Measurements from ENCODE around the gene NUP160. TPM values are rescaled to one million over a fixed set of nuclear protein-coding genes. Genes with fewer than 3 reads are reported as not detected.
"Not testable (repeated sequence)": the region's sequence is repeated elsewhere in the genome, so short reads cannot be mapped to it uniquely, and the experiment has no call there.

The NUP160 gene
- polyA plus RNA-seq, 3 donors = 64.1 to 73.7 (median 69.8) TPM

DNA sequence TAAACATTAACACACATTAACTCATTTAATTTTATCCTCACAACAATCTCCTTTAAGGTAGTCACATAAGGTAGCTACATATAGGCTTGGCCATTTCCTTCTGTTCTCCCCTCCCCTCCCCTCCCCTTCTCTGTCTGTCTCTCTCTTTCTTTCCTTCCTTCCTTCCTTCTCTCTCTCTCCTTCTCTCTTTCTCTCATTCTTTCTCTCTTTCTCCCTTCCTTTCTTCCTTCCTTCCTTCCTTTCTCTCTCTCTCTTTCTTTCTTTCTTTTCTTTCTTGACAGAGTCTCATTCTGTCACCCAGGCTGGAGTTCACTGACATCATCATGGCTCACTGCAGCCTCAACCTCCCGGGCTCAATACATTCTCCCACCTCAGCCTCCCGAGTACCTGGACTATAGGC, 22.3 kb upstream of the NUP160 start:
- no peak for DNase-seq (ENCODE audit: extremely low read depth in 1 of 11, low read depth in 9 of 11, low spot score in 4 of 11)

DNA sequence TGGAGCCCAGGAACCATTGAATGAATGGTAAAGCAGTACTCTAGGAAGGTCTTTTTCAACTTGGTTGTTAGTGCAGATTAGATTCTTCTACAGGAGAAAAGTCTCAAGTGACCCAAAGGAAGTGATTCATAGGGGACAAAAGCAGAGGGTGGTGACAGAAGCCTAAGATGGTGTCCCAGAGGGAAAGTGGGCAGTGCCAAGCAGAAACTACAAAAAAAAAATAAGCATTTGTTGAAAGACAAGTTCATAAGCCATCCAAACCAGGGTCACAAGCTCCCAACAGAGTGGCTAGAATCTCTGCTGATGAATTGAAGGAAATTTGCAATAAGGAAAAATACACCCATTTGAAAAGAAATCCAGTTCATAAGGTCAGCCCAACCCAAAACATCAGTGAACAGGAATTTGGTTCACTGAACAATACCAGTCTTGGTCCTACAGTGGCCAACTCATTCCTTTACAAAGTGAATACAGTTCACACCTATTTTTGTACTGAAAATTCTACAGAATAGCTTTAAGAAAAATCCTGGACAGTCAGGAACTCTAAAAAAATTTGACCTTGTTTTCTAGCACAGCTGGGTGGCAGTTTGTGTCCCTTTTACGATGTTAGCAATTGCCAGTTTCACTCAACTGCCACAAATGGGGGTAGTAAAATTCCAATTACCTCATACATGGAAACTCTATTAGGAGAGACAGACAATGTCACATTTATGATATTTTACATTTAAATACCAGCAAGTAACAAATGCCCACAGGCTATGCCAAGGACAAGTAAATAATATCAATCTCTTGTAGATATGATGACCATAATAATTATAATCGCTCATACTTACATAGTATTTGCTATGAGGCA, 21.6 kb upstream of the NUP160 start:
- DNase-seq (ENCODE audit: extremely low read depth in 1 of 11, low read depth in 9 of 11, low spot score in 4 of 11) = no peak

DNA sequence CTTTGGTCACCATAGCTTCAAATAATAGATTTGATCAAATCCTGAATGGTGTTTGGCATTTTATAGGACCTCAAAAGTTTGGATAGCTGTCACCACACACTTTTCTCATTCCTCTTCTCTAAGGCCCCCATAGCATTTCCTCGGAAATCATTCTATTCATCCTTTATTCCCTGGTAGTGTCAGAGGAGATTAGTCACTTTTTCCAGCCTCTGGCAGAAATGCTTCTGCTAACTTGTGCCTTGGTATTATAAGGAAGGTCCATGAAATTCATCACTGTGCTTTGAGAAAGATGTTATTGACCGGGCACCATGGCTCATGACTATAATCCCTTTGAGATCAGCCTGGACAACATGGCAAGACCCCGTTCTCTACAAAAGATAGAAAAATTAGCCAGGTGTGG, 19.7 kb upstream of the NUP160 start:
- DNase-seq (ENCODE audit: extremely low read depth in 1 of 11, low read depth in 9 of 11, low spot score in 4 of 11) = no peak

DNA sequence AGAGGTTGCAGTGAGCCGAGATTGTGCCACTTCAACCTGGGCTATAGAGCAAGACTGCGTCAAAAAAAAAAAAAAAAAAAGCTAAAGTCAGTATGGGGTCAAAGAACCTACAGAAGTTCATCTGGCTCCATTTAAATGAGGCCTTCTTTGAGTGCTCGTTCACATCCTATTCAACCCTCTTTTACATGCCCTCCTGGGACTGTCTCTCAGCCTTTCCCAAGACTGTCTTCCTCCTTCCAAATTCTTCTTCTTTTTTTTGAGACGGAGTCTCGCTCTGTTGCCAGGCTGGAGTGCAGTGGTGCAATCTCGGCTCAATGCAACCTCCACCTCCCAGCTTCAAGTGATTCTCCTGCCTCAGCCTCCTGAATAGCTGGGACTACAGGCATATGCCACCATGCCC, 18.7 kb upstream of the NUP160 start:
- not testable (repeated sequence) for DNase-seq (ENCODE audit: extremely low read depth in 1 of 11, low read depth in 9 of 11, low spot score in 4 of 11)

DNA sequence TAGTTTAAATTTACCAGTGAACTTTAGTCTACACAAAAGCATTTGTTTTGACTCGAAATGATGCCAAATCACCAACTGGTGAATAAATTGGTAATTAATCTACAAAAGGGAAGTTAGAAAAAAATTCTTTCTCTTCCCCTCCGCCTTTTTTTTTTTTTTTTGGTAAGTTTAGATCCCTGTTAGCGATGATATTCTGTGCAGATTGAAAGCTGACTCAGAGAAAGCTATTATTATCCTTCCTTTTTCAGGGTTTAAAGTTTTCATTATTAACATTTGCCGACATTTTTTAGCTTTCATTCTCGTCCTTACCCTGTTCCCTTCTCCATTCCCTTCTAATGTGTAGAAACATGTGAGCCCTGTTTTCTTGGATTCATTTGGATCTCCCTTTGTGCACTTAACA, 16.8 kb upstream of the NUP160 start:
- DNase-seq (ENCODE audit: extremely low read depth in 1 of 11, low read depth in 9 of 11, low spot score in 4 of 11) = no peak

DNA sequence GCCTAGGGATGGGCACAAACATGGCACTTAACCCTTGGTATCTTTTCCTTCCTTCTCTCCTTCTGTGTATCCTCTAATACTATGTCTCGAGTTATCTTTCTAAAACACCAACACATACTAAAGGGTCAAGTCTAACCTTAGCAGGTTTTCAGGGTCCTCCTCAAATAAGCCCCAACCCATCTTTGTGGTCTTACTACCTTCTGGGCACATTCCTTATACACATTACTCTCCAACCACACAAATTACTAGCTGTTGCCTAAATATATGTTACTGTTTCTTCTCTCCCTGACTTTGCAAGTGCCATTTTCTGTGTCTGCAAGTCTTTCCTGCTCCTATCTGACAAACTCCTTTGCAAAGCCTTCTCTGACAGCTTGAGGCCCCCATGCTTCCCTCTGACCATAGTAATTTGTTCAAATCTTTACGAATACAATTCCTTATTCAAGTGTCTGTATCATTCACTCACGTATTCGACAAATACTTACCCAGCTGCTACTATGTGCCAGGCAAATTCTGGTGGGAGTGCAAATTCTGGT, 15.8 kb upstream of the NUP160 start:
- DNase-seq (ENCODE audit: extremely low read depth in 1 of 11, low read depth in 9 of 11, low spot score in 4 of 11) = no peak

DNA sequence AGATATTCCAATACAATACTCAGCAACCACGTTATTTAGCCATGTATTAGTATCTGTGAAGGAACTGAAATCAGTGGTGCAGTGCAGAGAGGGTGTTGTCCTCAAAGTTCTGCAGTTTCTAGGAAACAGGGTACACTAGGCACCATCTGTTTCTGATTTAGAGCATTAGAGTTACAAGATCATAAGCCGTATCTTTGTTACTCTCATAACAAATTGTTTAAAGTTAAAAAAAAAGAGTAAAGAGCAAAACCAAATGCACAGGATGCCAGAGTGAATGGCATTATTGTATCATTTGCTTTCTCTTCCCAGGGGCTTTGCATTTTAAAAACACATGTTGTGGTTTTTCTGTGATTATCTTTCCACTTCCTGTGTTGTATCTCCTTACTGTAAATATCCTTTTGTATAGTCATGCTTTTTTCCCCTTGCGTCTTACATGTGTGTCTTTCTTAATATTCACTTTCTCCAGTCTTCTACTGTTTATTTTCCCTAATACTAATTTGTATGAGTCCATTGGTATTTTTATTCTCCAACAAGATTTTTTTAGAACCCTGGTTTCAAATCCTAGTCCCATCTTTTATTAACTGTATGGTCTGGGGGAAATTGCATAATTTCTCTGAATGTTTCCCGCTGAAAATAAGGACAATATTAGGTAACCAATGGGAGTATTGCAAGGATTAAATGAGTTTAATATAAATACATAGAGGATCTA, 15.2 kb upstream of the NUP160 start:
- no peak for DNase-seq (ENCODE audit: extremely low read depth in 1 of 11, low read depth in 9 of 11, low spot score in 4 of 11)

DNA sequence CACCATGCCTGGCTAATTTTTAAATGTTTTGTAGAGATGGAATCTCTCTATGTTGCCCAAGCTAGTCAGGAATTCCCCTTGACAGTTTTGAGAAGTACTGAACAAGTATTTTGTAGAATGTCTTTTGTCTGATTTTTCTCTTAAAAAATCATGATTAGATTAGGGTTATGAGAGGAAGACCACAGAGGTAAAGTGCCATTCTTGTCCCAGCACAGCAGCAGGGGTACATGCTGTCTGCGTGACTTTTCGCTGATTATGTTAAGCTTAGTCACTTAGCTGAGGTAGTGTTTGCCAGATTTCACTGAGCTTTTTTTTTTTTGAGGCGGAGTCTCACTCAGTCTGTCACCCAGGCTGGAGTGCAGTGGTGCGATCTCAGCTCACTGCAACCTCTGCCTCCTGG, 13.6 kb upstream of the NUP160 start:
- DNase-seq (ENCODE audit: extremely low read depth in 1 of 11, low read depth in 9 of 11, low spot score in 4 of 11) = no peak

DNA sequence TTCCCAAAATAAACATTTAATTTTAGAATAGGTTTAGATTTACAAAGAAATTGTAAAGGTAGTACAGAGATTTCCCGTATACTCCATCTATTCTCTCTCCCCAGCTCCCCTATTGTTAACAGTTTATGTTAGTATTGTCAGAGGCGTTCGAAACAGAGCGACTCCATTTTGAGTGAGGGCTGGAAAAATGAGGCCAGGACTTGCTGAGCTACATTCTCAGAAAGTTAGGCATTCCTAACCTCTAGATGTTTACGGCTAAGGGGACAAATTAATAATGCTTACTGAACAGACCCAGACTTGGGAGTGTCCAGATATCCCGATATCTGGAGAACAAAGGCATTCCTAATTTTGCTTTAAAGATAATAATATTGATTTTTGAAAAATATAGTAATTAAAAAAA, 12.4 kb upstream of the NUP160 start:
- DNase-seq (ENCODE audit: extremely low read depth in 1 of 11, low read depth in 9 of 11, low spot score in 4 of 11) = no peak

DNA sequence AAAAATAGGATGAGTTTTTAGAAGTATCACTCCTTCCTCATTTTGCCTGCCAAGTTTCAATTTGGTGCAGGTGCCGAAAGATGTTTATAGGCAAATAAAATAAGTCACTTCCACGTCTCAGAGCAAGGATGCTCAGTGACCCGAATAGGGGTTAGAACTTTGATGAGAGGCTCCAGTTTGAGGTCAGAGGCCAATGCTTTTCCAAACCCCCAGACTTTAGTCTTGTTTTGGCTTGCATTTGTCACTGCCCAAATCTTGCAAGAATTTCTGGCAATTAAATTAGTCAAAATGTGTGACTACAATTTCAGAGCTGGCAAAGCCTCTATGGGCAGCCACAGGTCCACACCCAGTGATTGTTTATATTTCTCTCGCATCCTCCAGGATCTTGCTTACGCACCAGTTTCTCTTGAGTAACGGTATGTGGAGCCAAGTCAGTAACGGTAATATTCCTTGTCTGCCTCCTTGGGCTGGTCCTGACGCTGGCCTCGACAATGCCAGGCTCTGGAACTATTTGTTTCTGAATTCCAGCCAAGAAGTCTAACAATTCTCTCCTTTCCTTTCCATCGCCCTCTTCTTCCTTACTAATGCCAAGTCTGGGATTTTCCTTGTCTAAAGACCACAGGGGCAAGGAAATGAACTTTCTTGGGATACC, 9.9 kb upstream of the NUP160 start:
- DNase-seq (ENCODE audit: extremely low read depth in 1 of 11, low read depth in 9 of 11, low spot score in 4 of 11) = no peak

DNA sequence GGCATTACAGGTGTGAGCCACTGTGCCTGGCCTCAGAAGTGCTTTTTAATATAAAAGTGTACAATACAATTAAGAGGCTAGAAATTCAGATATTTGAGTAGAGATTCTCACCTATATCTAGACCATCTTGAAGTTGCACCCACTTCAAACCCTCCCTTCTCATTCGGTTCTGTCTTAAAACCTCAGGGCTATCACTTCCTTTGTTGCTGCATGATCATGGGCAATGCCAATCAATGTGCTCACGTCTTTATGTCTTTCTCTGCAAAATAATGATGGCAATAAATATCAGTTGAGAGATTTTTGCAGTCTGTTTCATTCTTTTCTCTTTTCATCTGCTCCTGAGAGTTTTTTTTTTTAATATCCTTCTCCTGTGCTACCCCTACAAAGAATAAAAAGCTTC, 9.3 kb upstream of the NUP160 start:
- DNase-seq (ENCODE audit: extremely low read depth in 1 of 11, low read depth in 9 of 11, low spot score in 4 of 11) = no peak

DNA sequence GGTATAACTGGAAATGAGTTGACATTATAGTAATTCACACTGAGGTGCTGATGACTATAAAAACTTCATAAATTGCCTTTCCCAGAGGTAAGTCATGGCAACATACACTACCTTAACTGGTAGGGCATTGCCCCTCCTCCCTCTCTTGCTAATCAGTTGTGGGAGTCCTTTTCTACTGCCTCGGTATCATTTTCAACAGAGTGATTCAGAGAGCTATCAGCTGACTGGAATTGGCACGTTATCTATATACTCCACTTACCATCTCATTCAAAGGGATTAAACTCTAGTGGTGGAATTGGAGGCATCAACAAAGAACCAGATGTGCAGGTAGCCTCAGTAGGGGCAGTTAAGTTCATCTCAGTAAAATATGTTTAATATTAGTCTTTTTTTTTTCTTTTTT, 8.0 kb upstream of the NUP160 start:
- DNase-seq (ENCODE audit: extremely low read depth in 1 of 11, low read depth in 9 of 11, low spot score in 4 of 11) = no peak

DNA sequence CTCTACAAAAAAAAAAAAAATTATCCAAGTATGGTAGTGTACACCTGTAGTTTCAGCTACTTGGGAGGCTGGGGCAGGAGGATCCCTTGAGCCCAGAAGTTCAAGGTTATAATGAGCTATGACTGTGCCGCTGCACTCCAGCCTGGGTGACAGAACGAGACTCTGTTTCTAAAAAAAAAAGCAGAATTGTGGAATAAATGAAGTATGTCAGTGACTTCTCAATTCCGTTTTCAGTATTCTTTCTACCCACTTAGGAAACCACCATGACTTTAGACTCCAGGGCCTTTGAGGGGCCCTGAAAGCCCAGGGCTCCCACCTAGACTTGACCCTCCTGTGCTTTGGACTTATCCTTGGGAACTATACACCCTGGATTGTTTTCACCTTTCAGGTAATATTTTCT, 6.5 kb upstream of the NUP160 start:
- DNase-seq (ENCODE audit: extremely low read depth in 1 of 11, low read depth in 9 of 11, low spot score in 4 of 11) = no peak

DNA sequence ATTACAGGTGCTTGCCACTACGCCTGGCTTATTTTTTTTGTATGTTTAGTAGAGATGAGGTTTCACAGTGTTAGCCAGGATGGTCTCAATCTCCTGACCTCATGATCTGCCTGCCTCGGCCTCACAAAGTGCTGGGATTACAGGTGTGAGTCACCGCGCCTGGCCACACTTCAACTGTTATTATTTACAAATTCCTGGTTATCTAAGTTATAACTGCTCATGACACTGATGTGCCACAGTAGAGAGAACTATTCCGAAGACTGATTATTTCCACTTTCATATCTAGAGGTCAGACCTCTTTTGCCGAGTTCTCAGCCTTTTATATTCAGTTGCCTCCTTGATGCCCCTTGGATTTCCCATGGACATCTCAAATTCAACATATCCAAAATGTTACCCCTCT, 3.9 kb upstream of the NUP160 start:
- no peak for DNase-seq (ENCODE audit: extremely low read depth in 1 of 11, low read depth in 9 of 11, low spot score in 4 of 11)

DNA sequence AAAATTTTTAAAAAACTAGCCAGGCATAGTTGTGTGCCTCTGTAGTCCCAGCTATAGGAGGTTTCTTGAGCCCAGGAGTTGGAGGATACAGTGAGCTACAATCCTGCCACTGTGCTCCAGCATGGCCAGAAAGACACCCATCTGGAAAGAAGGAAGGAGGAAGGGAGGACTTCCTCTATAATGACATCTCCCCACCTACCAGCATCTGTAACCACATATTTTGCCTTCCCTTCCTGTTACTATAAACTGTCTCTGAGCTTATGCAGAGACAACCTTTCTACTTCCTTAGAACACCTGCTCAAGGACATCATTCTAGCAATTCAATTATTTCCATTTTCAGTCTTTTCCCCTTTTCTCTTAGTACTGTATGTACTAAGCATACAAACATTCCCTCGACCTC, 2.2 kb upstream of the NUP160 start:
- no peak for DNase-seq (ENCODE audit: extremely low read depth in 1 of 11, low read depth in 9 of 11, low spot score in 4 of 11)

DNA sequence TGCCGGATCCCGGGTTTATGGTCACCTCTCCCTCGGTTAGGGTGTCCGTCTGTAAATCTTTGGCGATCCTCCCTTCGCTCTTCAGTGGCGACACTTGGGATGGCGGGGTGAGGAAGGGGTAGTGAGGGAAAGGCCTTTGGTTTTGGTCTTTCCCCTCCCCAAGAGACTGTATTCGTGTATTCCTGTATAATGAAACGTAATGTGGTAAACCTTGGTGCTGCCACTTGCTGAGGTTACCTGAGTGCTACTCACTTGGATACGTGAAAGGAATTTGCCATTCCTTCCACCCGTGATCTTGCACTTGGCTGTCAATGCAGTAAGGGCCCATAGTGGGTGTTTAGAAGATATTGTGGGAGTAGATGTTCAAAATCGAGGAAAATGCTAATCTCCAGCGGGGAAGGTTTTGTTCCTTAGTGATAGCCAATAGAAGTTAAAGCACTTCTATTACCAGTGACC, 578 bp upstream of the NUP160 start:
- DNase-seq (ENCODE audit: extremely low read depth in 1 of 11, low read depth in 9 of 11, low spot score in 4 of 11) = no peak

DNA sequence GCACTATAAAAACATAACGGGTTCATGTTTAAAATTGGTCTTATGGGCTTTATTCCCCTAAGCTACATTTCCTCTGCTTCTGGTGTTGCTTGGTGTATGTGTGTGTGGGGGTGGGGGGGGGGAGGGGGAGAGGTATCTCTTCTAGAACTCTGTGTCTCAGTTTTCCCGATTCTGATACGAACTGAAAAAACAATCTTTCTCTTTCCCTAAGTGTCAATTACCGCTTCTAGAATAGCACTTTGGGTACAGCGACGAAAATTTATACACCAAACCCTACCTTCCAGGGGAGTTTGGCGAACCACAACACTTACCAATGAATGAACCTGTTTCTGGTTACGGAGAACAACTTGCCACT, 636 bp downstream of the NUP160 start:
- DNase-seq (ENCODE audit: extremely low read depth in 1 of 11, low read depth in 9 of 11, low spot score in 4 of 11) = no peak

DNA sequence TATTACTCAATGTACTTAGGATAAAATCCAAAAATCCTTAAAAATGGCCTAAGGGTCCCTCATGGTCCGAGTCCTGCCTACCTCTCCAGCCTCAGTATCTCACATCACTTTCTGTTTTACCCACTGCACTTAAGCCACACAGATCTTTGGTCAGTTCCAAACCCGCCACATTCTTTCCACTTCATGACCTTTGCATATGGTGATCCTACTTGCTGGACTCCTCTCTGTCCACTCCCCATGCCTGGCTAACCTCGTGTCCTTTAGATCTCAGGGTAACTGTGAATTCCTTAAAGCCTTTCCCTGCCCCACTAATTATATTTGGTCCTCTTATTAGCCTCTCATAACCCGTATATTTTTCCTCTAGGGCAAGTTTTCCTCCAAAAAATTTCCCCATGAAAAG, 1.2 kb downstream of the NUP160 start:
- no peak for DNase-seq (ENCODE audit: extremely low read depth in 1 of 11, low read depth in 9 of 11, low spot score in 4 of 11)

DNA sequence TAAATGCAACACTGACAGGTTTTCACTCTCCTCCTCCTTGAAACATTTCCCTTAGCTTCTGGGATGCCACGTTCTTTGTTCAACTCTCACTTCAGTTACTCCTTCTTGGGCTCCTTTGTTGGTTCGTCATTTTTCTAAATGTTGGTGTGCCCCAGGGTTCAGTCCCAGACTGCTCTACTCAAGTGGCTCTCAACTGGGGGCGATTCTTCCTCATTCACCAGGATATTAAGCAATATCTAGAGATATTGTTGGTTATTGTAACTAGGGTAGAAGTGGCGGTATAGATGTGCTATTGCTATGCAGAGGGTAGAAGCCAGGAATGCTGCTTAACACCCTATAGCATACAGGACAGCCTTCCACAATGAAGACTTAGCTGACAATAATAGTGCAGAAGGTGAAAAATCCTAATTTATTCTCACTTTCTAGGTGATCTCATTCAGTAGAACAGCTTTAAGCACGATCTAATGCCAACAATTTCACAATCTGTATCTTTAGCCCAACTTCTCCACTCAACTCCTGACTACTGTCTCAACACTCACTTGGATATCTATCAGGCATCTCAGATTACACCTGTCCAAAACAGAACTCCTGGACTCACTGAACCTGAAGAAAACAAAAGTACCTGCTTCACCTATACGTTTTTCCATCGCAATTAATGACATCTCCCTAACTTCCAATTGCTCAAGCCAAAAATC, 4.6 kb downstream of the NUP160 start:
- no peak for DNase-seq (ENCODE audit: extremely low read depth in 1 of 11, low read depth in 9 of 11, low spot score in 4 of 11)

Data from renal cortex interstitium (tissue), 11 donors.